ENCODE data around the gene C2. TPM values are rescaled to one million over a fixed set of nuclear protein-coding genes. Genes with fewer than 3 reads are reported as not detected.

C2 gene
- 0.69 TPM in 1 of 2 replicates, not detected in the other for total RNA-seq (2014; rRNA removed; shearing (Covaris generic))

GRCh38 chr6:31927242-31927862 lies at the start of gene C2:
C2 (plus strand) TSS chr6:31927717; CDS start chr6:31927753, 36 bp downstream.
- no peak for DNase-seq (ENCODE audit: low spot score)

GRCh38 chr6:31878222-31878621 lies 49.3 kb upstream of the C2 start:
- DNase-seq (ENCODE audit: low spot score): no peak

GRCh38 chr6:31878726-31879125 lies 48.8 kb upstream of the C2 start, which contains the start of gene SLC44A4:
SLC44A4 (minus strand) TSS chr6:31878997; CDS start chr6:31878980, 17 bp downstream.
- no peak for DNase-seq (ENCODE audit: low spot score)

- no peak for DNase-seq (ENCODE audit: low spot score)
These were observed 48.4 kb upstream of the C2 start for GRCh38 chr6:31879143-31879542.

- DNase-seq (ENCODE audit: low spot score): no peak
These were observed 47.6 kb upstream of the C2 start for GRCh38 chr6:31879901-31880300.

- no peak for DNase-seq (ENCODE audit: low spot score)
These were observed 46.9 kb upstream of the C2 start for GRCh38 chr6:31880616-31881015.

- no peak for DNase-seq (ENCODE audit: low spot score)
These were observed 46.2 kb upstream of the C2 start for GRCh38 chr6:31881136-31881859.

- DNase-seq (ENCODE audit: low spot score): peak; percentile 59
These were observed 45.2 kb upstream of the C2 start for GRCh38 chr6:31882344-31882743.

- DNase-seq (ENCODE audit: low spot score): no peak
These were observed 43.8 kb upstream of the C2 start for GRCh38 chr6:31883676-31884075.

- DNase-seq (ENCODE audit: low spot score): no peak
These were observed 42.9 kb upstream of the C2 start for GRCh38 chr6:31884528-31885035.

GRCh38 chr6:31886541-31886991 lies 41.0 kb upstream of the C2 start:
- no peak for DNase-seq (ENCODE audit: low spot score)

GRCh38 chr6:31887173-31888007 lies 40.1 kb upstream of the C2 start:
- DNase-seq (ENCODE audit: low spot score): no peak

- DNase-seq (ENCODE audit: low spot score): no peak
These were observed 39.0 kb upstream of the C2 start for GRCh38 chr6:31888276-31889258.

- no peak for DNase-seq (ENCODE audit: low spot score)
These were observed 38.1 kb upstream of the C2 start for GRCh38 chr6:31889331-31889972.

GRCh38 chr6:31892821-31893220 lies 34.7 kb upstream of the C2 start:
- DNase-seq (ENCODE audit: low spot score): no peak

- DNase-seq (ENCODE audit: low spot score): no peak
These were observed 31.0 kb upstream of the C2 start for GRCh38 chr6:31896493-31896855.

- DNase-seq (ENCODE audit: low spot score): no peak
These were observed 30.5 kb upstream of the C2 start for GRCh38 chr6:31896856-31897611.

- peak; percentile 68 for DNase-seq (ENCODE audit: low spot score)
These were observed 29.7 kb upstream of the C2 start, which contains the start of gene EHMT2 for GRCh38 chr6:31897612-31898382. EHMT2 (minus strand) TSS chr6:31897698; CDS start chr6:31897677, 21 bp downstream.
